H1 (cell line): ENCODE results near the gene TMEM39B. TPM values are rescaled to one million over a fixed set of nuclear protein-coding genes. Genes with fewer than 3 reads are reported as not detected.

Experiments
- CHD7 ChIP-seq: fragments of 300-600 bp; sonication (generic); IDR thresholded peaks from 2 replicates; pipeline ENCODE4 v1.7.1; 2012; ENCODE audit warnings: low read length, moderate library complexity, mild to moderate bottlenecking, inconsistent platforms; ENCODE audit not compliant: insufficient replicate concordance
- USF2 ChIP-seq: IDR thresholded peaks from 2 replicates; pipeline ENCODE4 v1.6.1; 2011; ENCODE audit warnings: low read length, improper control_type of control experiment
- polyA plus RNA-seq, 7 experiments: library from polyadenylated mRNA; depleted of rRNA in 3 of 7; stranded (reverse) in 5 of 7; unstranded in 2 of 7; fragments of >200 nt in 5 of 7; fragments of 200-250 nt in 2 of 7; gene quantifications; 1 replicate in 5 of 7; 2 replicates in 1 of 7; 4 replicates in 1 of 7; pipeline versions ENCODE4 v1.2.1 to v1.2.3, GENCODE V29; 2011 to 2013; ENCODE audit warnings: missing spikeins in 2 of 7, mixed read lengths in 2 of 7
- total RNA-seq: library from RNA; stranded (reverse); fragmentation: NEBNext Ultra II Directional; extraction: Animal tissue kit (Norgen Biotek cat#: 25700); gene quantifications from 2 replicates; pipeline ENCODE4 v1.2.1, GENCODE V29; 2021

TMEM39B gene
- total and polyA plus RNA-seq, 2 of the 8 experiments (the other 6 are each of a cell fraction or from before 2014, with no cell fraction given), result 25.3 to 32.7 TPM

- TF ChIP-seq CHD7 (no peak), USF2 (no peak)
These were observed 41.0 kb upstream of the TMEM39B start (continued) for GRCh38 chr1:32031578-32032274.
